Thyroid gland (tissue), 4 donors: ENCODE measurements around the gene CEP57L1.

Source experiments
- CTCF ChIP-seq, 6 experiments: fragments of 200-600 bp in 3 of 6; fragments of 450-650 bp in 3 of 6; sonication (generic) in 3 of 6; IDR thresholded peaks; one replicate each; pipeline ENCODE4 v1.5.1; 2016 to 2019; ENCODE audit warnings: antibody characterized with exemption in 6 of 6, mild to moderate bottlenecking in 2 of 6, inconsistent platforms in 1 of 6, moderate library complexity in 1 of 6
- POLR2A ChIP-seq, 2 donors: fragments of 450-650 bp; IDR thresholded peaks; one replicate each; pipeline ENCODE4 v1.6.1; 2017; ENCODE audit warnings: antibody characterized with exemption in 2 of 2, mild to moderate bottlenecking in 2 of 2, moderate library complexity in 1 of 2

GRCh38 chr6:109076377-109076776 lies 18.9 kb upstream of the CEP57L1 start:
- TF ChIP-seq CTCF (IDR thresholded peaks at IDR 0.05), result no peak
- no peak for TF ChIP-seq POLR2A (IDR thresholded peaks at IDR 0.05)
